Right cardiac atrium (tissue), 5 donors: ENCODE measurements around the gene SH3PXD2A. TPM values are rescaled to one million over a fixed set of nuclear protein-coding genes. Genes with fewer than 3 reads are reported as not detected.
A peak's percentile ranks its signal among the peaks of the same experiment; 100 is the strongest.
"Not testable (repeated sequence)": the region's sequence is repeated elsewhere in the genome, so short reads cannot be mapped to it uniquely, and the experiment has no call there.

Source experiments
- ATAC-seq, 2 donors: fragments of 200-7000 bp; cut with Tn5 transposase; one replicate each; pipeline versions ENCODE4 v1.8.0 to v1.9.1; 2020; ENCODE audit warnings: moderate library complexity in 2 of 2, mild to moderate bottlenecking in 1 of 2
- DNase-seq, 3 donors: peaks; one replicate each; pipeline ENCODE4 v3.0.0-alpha.2; 2020
- H3K27ac ChIP-seq: one replicate; pipeline ENCODE4 v1.5.1; 2013; ENCODE audit warnings: mild to moderate bottlenecking, low read length, control low read depth, moderate library complexity
- H3K27me3 ChIP-seq: one replicate; pipeline ENCODE4 v1.6.1; 2013; ENCODE audit not compliant: control insufficient read depth, insufficient read depth
- H3K4me1 ChIP-seq: one replicate; pipeline ENCODE4 v1.6.1; 2013; ENCODE audit warnings: low read length; ENCODE audit not compliant: control insufficient read depth, insufficient read depth
- H3K4me3 ChIP-seq: one replicate; pipeline ENCODE4 v1.5.1; 2013; ENCODE audit warnings: low read length, control low read depth
- H3K9me3 ChIP-seq: one replicate; pipeline ENCODE4 v1.6.1; 2013; ENCODE audit warnings: low read length; ENCODE audit not compliant: control insufficient read depth
- WGBS: extraction: QIAGEN DNeasy Blood & Tissue Kit; methylation state at CpG from one replicate; pipeline ENCODE4 v1.1.7; 2013; 5-methylcytosine and 5-hydroxymethylcytosine counted together
- intact Hi-C, 4 donors: fragments of 100-400 bp; cut with DNase I; formaldehyde crosslinking; loops; one replicate each; pipeline versions ENCODE4 v1.11.0 to v1.14.0; 2022 to 2023
- polyA plus RNA-seq: library from polyadenylated mRNA; stranded (reverse); fragments of 200-250 nt; gene quantifications from one replicate; pipeline ENCODE4 v1.2.3, GENCODE V29; 2013
- total RNA-seq, 4 donors: library from RNA; stranded (reverse); fragmentation: NEBNext Ultra II Directional; extraction: Animal tissue kit (Norgen Biotek cat#: 25700); gene quantifications; one replicate each; pipeline ENCODE4 v1.2.1, GENCODE V29; 2021
- donor health status: healthy with polysubstance abuse.
- donor health status: DM: no; HTN: yes; CAD: no.
- donor health status: DM: no; HTN: no; CAD: no.
- donor health status: DM: no; HTN: yes; CAD: no; lungs with severe emphysema.
- donor health status: DM: yes; HTN: yes; CAD: no.

Gene SH3PXD2A
- total and polyA plus RNA-seq, 5 donors, result 13.5 to 31.7 (median 30.9) TPM

DNA sequence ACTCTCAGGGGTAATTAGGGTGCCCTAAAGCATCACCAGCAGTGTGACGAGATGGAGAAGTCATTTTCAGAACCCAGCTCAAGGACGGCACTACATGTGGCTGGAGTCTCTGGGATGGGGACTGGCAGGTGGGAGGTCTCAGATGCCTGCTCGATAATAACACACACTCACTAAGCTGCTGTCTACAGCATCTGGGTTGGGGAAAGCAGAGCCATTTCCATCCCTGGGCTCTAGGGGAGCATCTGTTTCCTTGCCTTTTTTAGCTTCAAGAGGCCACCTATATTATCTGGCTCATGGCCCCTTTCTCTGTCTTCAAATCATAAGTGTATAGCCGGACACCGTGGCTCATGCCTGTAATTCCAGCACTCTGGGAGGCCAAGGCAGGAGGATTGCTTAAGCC, 79.6 kb downstream of the SH3PXD2A start:
- intact Hi-C loops, result loop anchor here in 2 of 4 donors (10.0 kb wide), 2 partner anchors 51 to 79 kb away; partner anchors contain the start of gene SH3PXD2A (in 1 of the 2)
- peaks cover 10% of the 10 kb centered on the region for H3K4me1 ChIP-seq
- no peak for DNase-seq

DNA sequence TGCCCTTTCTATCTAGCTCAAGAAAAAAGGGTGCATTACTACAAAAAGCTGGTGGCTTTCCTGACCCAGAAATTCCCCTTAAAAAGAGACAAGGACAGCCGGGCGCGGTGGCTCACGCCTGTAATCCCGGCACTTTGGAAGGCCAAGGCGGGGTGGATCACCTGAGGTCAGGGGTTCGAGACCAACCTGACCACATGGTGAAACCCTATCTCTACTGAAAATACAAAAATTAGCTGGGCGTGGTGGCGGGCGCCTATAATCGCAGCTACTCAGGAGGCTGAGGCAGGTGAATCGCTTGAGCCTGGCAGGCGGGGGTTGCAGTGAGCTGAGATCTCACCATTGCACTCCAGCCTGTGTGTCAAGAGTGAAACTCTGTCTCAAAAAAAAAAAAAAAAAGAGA, 82.5 kb downstream of the SH3PXD2A start:
- DNase-seq, result peak in 1 of 3 donors; percentile 52
- H3K9me3 ChIP-seq, H3K27me3 ChIP-seq, H3K4me1 ChIP-seq, ATAC-seq: not testable (repeated sequence)
- peak overlapping the region; percentile 22 for H3K4me3 ChIP-seq
- intact Hi-C loops, result loop anchor here in 2 of 4 donors (10.0 kb wide), 2 partner anchors 48 to 82 kb away; partner anchors contain the start of gene SH3PXD2A (in 1 of the 2)
- H3K27ac ChIP-seq, result peak overlapping the region; percentile 52
- 74% methylated on average over 13 of the region's 13 CpGs for WGBS

More for the DNA sequence above, 79.6 kb downstream of the SH3PXD2A start:
- no peak overlapping the region for H3K4me3 ChIP-seq
- 90% methylated on average over 5 of the region's 5 CpGs for WGBS
- no peak overlapping the region for H3K27ac ChIP-seq
- H3K9me3 ChIP-seq, result no peaks in the 10 kb centered on the region
- no peak for ATAC-seq
- H3K27me3 ChIP-seq, result no peaks in the 10 kb centered on the region

DNA sequence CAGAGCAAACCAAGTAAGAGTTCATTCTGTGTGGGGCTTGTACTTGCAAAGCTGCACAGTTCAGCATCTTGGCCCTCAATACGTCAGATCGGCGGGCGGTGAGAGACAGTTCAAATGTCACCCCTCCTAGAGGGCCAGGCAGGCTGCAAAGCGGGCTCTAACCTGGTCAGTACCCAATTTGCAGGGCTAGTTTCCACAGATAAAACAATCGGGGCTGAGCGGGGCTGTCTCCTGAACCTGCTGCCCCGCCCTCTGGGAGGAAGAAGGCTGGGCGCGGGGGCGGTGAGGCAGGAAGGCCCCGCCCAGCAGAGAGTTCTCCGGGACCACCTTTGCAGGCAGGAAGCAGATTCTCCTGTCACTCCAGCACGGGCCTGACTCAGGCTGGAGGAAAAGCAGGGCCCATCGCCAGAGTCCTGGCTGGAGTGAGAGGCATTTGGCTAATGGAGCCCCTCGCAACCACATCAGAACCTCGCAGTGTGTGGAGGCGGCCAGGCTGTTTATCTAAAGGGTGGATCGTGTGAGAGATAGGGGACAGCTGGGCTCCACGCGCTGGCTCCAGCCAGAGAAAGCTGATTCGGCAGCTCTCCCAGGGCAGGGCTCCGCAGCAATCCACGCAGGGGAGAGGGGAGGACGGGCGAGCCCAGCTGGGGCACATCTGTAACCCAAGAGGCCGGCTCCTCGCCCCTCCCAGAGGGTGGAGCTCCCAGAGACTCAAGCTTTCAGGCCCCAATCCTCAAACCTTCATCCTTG, 83.1 kb downstream of the SH3PXD2A start:
- intact Hi-C loops, result loop anchor here in 2 of 4 donors (10.0 kb wide), 2 partner anchors 47 to 83 kb away; partner anchors contain the start of gene SH3PXD2A (in 1 of the 2)
- no peaks in the 10 kb centered on the region for H3K4me1 ChIP-seq
- WGBS, result 1% methylated on average over 28 of the region's 28 CpGs

DNA sequence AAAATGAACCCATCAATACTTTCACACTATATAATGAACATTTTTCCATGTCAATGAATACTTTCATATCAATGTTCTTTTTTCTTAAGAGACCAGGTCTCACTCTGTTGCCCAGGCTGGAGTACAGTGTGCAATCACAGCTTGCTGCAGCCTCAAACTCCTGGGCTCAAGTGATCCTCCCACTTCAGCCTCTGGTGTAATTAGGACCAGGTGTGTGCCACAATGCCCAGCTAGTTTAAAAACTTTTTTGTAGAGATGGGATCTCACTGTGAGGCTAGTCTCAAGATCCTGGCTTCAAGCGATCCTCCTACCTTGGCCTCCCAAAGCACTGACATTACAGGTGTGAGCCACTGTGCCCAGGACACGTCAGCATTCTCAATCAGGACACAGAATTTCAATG, 85.2 kb downstream of the SH3PXD2A start:
- DNase-seq (no peak), ATAC-seq (no peak)
- peaks cover 6% of the 10 kb centered on the region for H3K4me1 ChIP-seq
- H3K27ac ChIP-seq, result no peak overlapping the region
- no peaks in the 10 kb centered on the region for H3K9me3 ChIP-seq
- no peaks in the 10 kb centered on the region for H3K27me3 ChIP-seq
- intact Hi-C loops, result loop anchor here in 2 of 4 donors (10.0 kb wide), 2 partner anchors 45 to 85 kb away; partner anchors contain the start of gene SH3PXD2A (in 1 of the 2)
- WGBS, result 98% methylated on average over 2 of the region's 2 CpGs
- H3K4me3 ChIP-seq, result no peak overlapping the region

More for the DNA sequence above, 83.1 kb downstream of the SH3PXD2A start:
- no peaks in the 10 kb centered on the region for H3K27me3 ChIP-seq
- no peaks in the 10 kb centered on the region for H3K9me3 ChIP-seq
- peak overlapping the region; percentile 52 for H3K27ac ChIP-seq
- H3K4me3 ChIP-seq, result peak overlapping the region; percentile 22
- DNase-seq (peak; percentile 90 to 96 (median 95)), ATAC-seq (peak; percentile 94 to 95)

DNA sequence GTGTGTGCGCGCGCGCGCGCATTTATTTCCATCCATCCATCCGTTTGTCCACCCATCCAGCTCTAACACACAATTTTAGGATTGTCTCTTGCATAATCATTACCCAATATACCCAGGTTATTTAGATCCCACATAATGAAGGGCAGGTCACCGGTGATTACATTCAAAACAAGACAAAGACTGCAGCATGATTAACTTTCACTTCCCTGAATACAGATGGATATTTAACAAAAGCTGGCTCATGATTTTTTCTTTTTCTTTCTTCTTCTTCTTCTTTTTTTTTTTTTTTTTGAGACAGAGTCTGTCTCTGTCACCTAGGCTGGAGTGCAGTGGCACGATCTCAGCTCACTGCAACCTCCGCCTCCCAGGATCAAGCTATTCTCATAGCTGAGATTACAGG, 86.2 kb downstream of the SH3PXD2A start:
- no peak for DNase-seq
- no peak overlapping the region for H3K27ac ChIP-seq
- H3K27me3 ChIP-seq, result no peaks in the 10 kb centered on the region
- peaks cover 6% of the 10 kb centered on the region for H3K4me1 ChIP-seq
- WGBS, result 94% methylated on average over 10 of the region's 10 CpGs
- H3K9me3 ChIP-seq, result no peaks in the 10 kb centered on the region
- ATAC-seq, result no peak
- intact Hi-C loops, result no loop called here
- no peak overlapping the region for H3K4me3 ChIP-seq

DNA sequence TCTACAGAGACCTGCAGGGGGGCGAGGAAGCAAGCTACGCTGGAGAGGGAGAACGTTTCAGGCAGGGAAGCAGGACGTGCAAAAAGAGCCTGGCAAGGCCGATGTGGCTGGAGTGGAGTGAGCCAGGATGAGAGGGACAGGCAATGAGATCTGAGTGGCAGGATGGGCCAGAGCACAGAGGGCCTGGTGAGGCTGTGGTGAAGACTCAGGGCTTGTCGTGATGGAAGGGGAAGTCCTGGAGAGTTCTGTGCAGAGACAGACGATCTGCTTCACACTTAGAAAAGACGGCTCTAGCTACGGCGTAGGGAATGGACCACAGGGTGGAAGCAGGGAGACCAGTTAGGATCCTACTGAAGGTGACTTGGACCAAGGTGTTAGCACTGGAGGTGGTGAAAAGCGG, 87.0 kb downstream of the SH3PXD2A start:
- DNase-seq, result no peak
- H3K27me3 ChIP-seq, result no peaks in the 10 kb centered on the region
- no peak overlapping the region for H3K4me3 ChIP-seq
- H3K27ac ChIP-seq, result no peak overlapping the region
- no peaks in the 10 kb centered on the region for H3K9me3 ChIP-seq
- WGBS, result 81% methylated on average over 11 of the region's 11 CpGs
- ATAC-seq, result no peak
- intact Hi-C loops, result no loop called here
- H3K4me1 ChIP-seq, result peaks cover 11% of the 10 kb centered on the region

DNA sequence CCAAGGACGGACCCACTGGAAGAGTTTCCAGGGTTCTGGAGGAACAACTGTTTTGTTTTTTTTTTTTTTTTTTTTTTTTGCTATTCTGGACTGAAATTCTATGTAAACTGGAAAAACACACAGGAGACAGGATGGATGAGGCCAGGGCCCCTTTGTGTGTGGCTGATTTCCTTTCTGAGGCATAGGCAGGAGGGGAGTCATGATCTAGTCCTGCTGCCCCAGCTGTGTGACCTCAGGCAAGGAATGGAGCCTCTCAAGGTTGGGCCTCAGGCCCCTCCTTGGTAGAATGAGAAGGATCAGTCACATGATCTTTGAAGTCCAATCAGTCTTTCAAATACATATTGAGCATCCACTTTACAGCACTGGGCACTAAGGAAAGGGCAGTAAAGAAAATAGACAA, 87.6 kb downstream of the SH3PXD2A start:
- 78% methylated on average over 1 of the region's 1 CpG for WGBS
- peaks cover 12% of the 10 kb centered on the region for H3K4me1 ChIP-seq

DNA sequence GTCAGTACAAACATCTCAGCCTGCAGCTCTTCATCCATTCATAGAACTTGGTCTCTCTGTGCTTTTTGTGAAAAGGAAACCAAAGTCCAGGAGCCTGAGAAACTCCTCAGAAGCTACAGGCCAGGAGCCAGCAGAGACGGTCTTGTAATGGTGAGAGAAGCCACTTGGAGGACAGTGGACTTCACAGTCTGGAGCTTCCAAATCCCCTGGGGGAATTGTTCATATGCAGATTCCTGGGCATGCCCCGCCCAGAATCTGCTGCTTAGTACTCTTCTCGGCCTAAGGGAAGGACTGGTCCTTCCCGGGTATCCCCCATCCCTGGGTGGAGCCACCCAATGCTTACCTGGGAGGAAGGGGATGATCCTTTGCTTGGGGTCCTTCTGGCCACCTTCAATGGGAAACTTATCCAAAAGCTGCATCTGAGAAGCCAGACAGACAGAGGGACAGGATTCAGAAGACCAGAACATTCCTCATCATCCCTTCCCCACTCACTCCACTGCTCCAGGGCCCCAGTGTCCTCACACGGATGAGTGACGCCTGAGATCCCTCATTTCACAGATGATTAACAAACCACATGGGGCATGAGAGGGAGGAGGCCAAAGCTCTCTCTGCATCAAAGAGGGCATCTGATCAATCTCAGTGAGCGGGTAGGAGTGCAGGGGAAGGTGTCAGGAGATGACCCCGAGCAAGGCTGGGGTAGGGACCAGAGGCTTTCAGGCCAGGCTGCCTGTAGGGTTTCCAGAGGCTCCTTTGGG, 88.4 kb downstream of the SH3PXD2A start:
- 80% methylated on average over 8 of the region's 8 CpGs for WGBS
- no peak overlapping the region for H3K27ac ChIP-seq
- intact Hi-C loops, result no loop called here

More for the DNA sequence above, 87.6 kb downstream of the SH3PXD2A start:
- ATAC-seq (no peak), DNase-seq (no peak)
- Histone ChIP-seq H3K4me3 (no peak overlapping the region), H3K9me3 (no peaks in the 10 kb centered on the region), H3K27ac (no peak overlapping the region), H3K27me3 (no peaks in the 10 kb centered on the region)
- intact Hi-C loops, result no loop called here

DNA sequence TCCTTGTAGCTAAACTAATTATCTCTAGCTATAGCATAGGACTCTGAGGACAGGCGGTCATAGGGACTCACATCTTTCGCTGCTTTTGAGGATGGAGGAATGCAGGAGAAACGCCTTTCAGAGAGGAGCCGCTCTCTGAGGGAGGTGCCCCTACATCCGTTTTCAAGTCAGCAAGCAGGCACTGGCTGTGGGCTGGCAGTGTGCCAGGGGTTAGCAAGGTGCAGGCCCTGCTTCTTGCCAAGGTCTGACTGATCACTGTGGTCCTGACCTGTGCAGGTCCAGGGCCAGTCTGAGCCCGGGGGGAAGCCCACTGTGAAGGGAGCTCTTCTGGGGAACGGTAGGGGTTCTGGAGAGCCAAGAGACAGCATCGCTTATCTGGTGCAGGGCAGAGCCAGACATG, 89.4 kb downstream of the SH3PXD2A start:
- DNase-seq, result peak in 2 of 3 donors; percentile 76 to 77
- WGBS, result 72% methylated on average over 8 of the region's 8 CpGs
- no peak for ATAC-seq
- H3K9me3 ChIP-seq, result no peaks in the 10 kb centered on the region
- no peak overlapping the region for H3K27ac ChIP-seq
- peaks cover 23% of the 10 kb centered on the region for H3K4me1 ChIP-seq
- H3K27me3 ChIP-seq, result no peaks in the 10 kb centered on the region
- no peak overlapping the region for H3K4me3 ChIP-seq
- intact Hi-C loops, result no loop called here

More for the DNA sequence above, 88.4 kb downstream of the SH3PXD2A start:
- H3K4me1 ChIP-seq, result peaks cover 18% of the 10 kb centered on the region
- no peak overlapping the region for H3K4me3 ChIP-seq
- peak in 1 of 3 donors; percentile 19 for DNase-seq
- no peak for ATAC-seq
- no peaks in the 10 kb centered on the region for H3K9me3 ChIP-seq
- no peaks in the 10 kb centered on the region for H3K27me3 ChIP-seq

DNA sequence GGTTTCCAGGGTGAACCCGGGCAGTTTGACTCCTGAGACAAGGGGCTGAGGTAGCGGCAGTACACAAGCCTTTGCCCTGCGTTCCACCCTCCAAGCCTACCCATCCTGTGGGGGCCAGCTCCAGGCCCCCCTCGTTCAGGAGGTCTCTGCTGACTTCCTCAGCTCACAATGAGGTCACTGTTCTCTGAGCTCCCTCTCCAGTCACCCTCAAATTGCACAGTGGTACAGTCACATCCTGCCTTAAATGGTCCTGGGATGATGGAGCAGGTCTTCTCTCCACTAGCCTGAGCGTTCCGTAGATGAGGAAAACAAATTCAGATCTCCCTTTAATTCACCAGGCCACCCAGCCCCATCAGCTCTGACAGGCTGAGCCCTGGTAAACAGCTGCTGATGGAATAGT, 90.2 kb downstream of the SH3PXD2A start:
- DNase-seq, result peak in 1 of 3 donors; percentile 6
- no peak overlapping the region for H3K27ac ChIP-seq
- peaks cover 23% of the 10 kb centered on the region for H3K4me1 ChIP-seq
- ATAC-seq, result peak in 1 of 2 donors; percentile 12
- intact Hi-C loops, result no loop called here
- no peaks in the 10 kb centered on the region for H3K27me3 ChIP-seq
- H3K4me3 ChIP-seq, result no peak overlapping the region
- no peaks in the 10 kb centered on the region for H3K9me3 ChIP-seq
- 74% methylated on average over 6 of the region's 6 CpGs for WGBS
